B cell (primary cell): ENCODE data around the gene KLHDC8A. TPM values are rescaled to one million over a fixed set of nuclear protein-coding genes. Genes with fewer than 3 reads are reported as not detected.

ENCODE experiments used
- ATAC-seq: fragments of 200-7000 bp; cut with Tn5 transposase; one replicate; pipeline ENCODE4 v1.10.0; 2021; ENCODE audit warnings: low read depth, mild to moderate bottlenecking, moderate number of reproducible peaks, moderate library complexity
- CTCF ChIA-PET: fragments of 350-600 bp; sonication (Branson Sonifier 250); formaldehyde crosslinking; loops from one replicate; lab custom pipeline; 2021; ENCODE audit warnings: antibody characterized with exemption, inconsistent platforms; lab: Charles Lee
- POLR2A ChIA-PET: fragments of 350-600 bp; sonication (Branson Sonifier 250); formaldehyde crosslinking; loops from one replicate; lab custom pipeline; 2021; ENCODE audit warnings: antibody characterized with exemption; lab: Charles Lee
- DNase-seq: peaks from one replicate; pipeline ENCODE4 v3.0.0; 2013
- H2AFZ ChIP-seq: 2 replicates; pipeline ENCODE4 v1.6.1; 2012; ENCODE audit warnings: mild to moderate bottlenecking, low read depth, low read length; ENCODE audit not compliant: insufficient read depth, poor library complexity, severe bottlenecking
- H3K27ac ChIP-seq, 2 donors: 1 replicate in 1 of 2; 2 replicates in 1 of 2; pipeline ENCODE4 v1.5.1; 2012 to 2013; ENCODE audit warnings: low read length in 2 of 2, mild to moderate bottlenecking in 2 of 2, moderate library complexity in 1 of 2
- H3K27me3 ChIP-seq, 4 experiments: fragments of 200-600 bp in 1 of 4; sonication (generic) in 1 of 4; replicated peaks in 1 of 4; 1 replicate in 2 of 4; 2 replicates in 2 of 4; pipeline versions ENCODE4 v1.6.1 to v1.7.0; 2013 to 2016; ENCODE audit warnings: low read length in 3 of 4, mild to moderate bottlenecking in 2 of 4, mixed read lengths in 1 of 4, moderate library complexity in 1 of 4; ENCODE audit not compliant: insufficient read depth in 4 of 4, control insufficient read depth in 3 of 4; ENCODE audit errors: control extremely low read depth in 1 of 4
- H3K36me3 ChIP-seq, 2 experiments: replicated peaks in 1 of 2; 1 replicate in 1 of 2; 2 replicates in 1 of 2; pipeline versions ENCODE4 v1.6.1 to v1.7.1; 2013; ENCODE audit warnings: low read length in 1 of 2; ENCODE audit not compliant: insufficient read depth in 2 of 2, control insufficient read depth in 1 of 2; ENCODE audit errors: control extremely low read depth in 1 of 2, extremely low read depth in 1 of 2
- H3K4me1 ChIP-seq, 2 donors: fragments of 200-600 bp in 1 of 2; sonication (generic) in 1 of 2; 1 replicate in 1 of 2; 2 replicates in 1 of 2; pipeline versions ENCODE4 v1.5.1 to v1.6.1; 2013 to 2017; ENCODE audit warnings: low read length in 2 of 2; ENCODE audit not compliant: control insufficient read depth in 2 of 2, insufficient read depth in 2 of 2
- H3K4me2 ChIP-seq: replicated peaks from 2 replicates; pipeline ENCODE3; 2012; ENCODE audit warnings: mild to moderate bottlenecking, low read depth, low read length; ENCODE audit not compliant: poor library complexity, severe bottlenecking
- H3K4me3 ChIP-seq, 5 experiments: fragments of 200-600 bp in 1 of 5; sonication (generic) in 1 of 5; 1 replicate in 3 of 5; 2 replicates in 2 of 5; pipeline versions ENCODE4 v1.5.1 to v1.7.0; 2011 to 2016; ENCODE audit warnings: low read length in 4 of 5, mild to moderate bottlenecking in 4 of 5, low read depth in 2 of 5, control low read depth in 1 of 5, moderate library complexity in 1 of 5; ENCODE audit not compliant: insufficient read depth in 1 of 5; ENCODE audit errors: control extremely low read depth in 1 of 5, extremely low read depth in 1 of 5
- H3K79me2 ChIP-seq: fragments of 200-600 bp; sonication (generic); one replicate; pipeline ENCODE4 v1.6.0; 2016; ENCODE audit warnings: low read length; ENCODE audit not compliant: control insufficient read depth, insufficient read depth
- H3K9ac ChIP-seq: fragments of 200-600 bp; sonication (generic); 2 replicates; pipeline ENCODE4 v1.6.1; 2017; ENCODE audit warnings: mild to moderate bottlenecking, low read length, moderate library complexity
- H3K9me3 ChIP-seq, 3 donors: one replicate each; pipeline versions ENCODE4 v1.6.1 to v1.7.1; 2013; ENCODE audit warnings: low read length in 2 of 3; ENCODE audit not compliant: control insufficient read depth in 2 of 3, insufficient read depth in 1 of 3; ENCODE audit errors: control extremely low read depth in 1 of 3
- H4K20me1 ChIP-seq: 2 replicates; pipeline ENCODE4 v1.6.0; 2012; ENCODE audit warnings: mild to moderate bottlenecking, low read length; ENCODE audit not compliant: insufficient read depth, control insufficient read depth, poor library complexity, severe bottlenecking
- H3K27ac Mint-ChIP-seq: one replicate; pipeline ENCODE4 v1.8.0; 2021; ENCODE audit warnings: mixed read lengths
- H3K27me3 Mint-ChIP-seq: one replicate; pipeline ENCODE4 v1.8.0; 2021; ENCODE audit warnings: mixed read lengths
- H3K4me1 Mint-ChIP-seq: one replicate; pipeline ENCODE4 v1.8.0; 2021; ENCODE audit warnings: mixed read lengths
- H3K4me3 Mint-ChIP-seq: one replicate; pipeline ENCODE4 v1.8.0; 2021; ENCODE audit warnings: mixed read lengths
- H3K9me3 Mint-ChIP-seq: one replicate; pipeline ENCODE4 v1.8.0; 2022; ENCODE audit warnings: mixed read lengths; ENCODE audit not compliant: insufficient read depth
- EZH2 ChIP-seq: IDR thresholded peaks from 2 replicates; pipeline ENCODE4 v1.6.1; 2012; ENCODE audit warnings: borderline replicate concordance, low read depth, mild to moderate bottlenecking, moderate library complexity, low read length; ENCODE audit not compliant: insufficient read depth, poor library complexity, severe bottlenecking
- WGBS: methylation state at CpG from one replicate; pipeline ENCODE4 v1.1.5; 2013; ENCODE audit warnings: missing lambda C conversion rate; ENCODE audit not compliant: insufficient coverage; 5-methylcytosine and 5-hydroxymethylcytosine counted together
- intact Hi-C: fragments of 100-400 bp; cut with micrococcal nuclease; formaldehyde crosslinking; loops from one replicate; pipeline ENCODE4 v1.10.0; 2022
- polyA plus RNA-seq: library from polyadenylated mRNA; depleted of rRNA; stranded (reverse); fragments of >200 nt; gene quantifications from 2 replicates; pipeline ENCODE4 v1.2.3, GENCODE V29; 2012
- total RNA-seq, 2 donors: library from RNA; stranded (reverse); fragments of 120-200 nt in 1 of 2; gene quantifications; 1 replicate in 1 of 2; 2 replicates in 1 of 2; pipeline versions ENCODE4 v1.2.3 to v1.2.4, GENCODE V29; 2013 to 2022
- TF ChIP-seq, protein P1 (sequence below): fragments of 200-600 bp; IDR thresholded peaks from one replicate; pipeline ENCODE4 v1.8.0; 2022; ENCODE audit warnings: antibody characterized with exemption, mild to moderate bottlenecking

Gene KLHDC8A
- total and polyA plus RNA-seq, 2 donors (not counting 1 experiment from before 2014, with no cell fraction given) = 0.39 to 0.60 TPM

DNA sequence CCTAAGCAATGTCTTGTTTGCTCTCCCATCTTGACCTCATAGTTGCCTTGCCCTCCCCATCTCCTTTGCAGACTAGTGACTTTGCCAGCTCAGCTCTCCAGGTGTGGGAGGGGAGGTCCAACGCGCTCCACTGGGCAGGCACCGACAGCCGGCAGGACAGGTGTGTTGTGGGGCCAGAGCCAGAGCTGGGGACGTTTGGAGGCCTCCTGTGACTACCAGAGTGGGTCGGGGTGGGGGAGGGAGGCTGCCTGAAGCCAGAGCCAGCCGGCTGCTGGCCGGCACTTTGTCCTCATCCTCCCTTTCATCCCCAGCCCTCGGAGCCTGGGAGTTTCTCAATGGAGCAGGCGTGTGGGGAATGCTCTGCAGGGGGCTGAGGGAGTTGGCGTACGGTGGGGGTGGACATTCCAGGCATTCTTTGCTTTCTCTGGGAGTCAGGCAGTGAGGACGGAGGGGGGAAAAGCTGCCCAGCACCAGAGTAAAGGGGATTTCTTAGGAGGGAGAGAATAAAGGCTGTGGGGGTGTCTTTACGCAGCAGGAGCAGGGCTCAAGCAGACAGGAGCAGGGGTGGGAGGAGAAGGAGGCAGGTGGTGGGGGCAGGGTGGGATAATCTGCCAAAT lies 55.4 kb downstream of the KLHDC8A start:
- peak; percentile 70 for ATAC-seq
- POLR2A ChIA-PET = interaction anchor here (0.6 to 4.9 kb wide), 9 partner anchors 10 to 26 kb away, joined by 3 to 55 read pairs (median 8); no protein-coding TSS in a partner anchor

More for the DNA sequence above, 55.4 kb downstream of the KLHDC8A start:
- H2AFZ ChIP-seq = no peak overlapping the region
- Mint-ChIP-seq H3K4me1 (peaks cover 62% of the 10 kb centered on the region), H3K9me3 (no peaks in the 10 kb centered on the region), H3K4me3 (peak overlapping the region; percentile 55), H3K27me3 (no peaks in the 10 kb centered on the region), H3K27ac (peak overlapping the region; percentile 86)
- TF ChIP-seq EZH2 = no peak
- TF ChIP-seq, protein P1, sequence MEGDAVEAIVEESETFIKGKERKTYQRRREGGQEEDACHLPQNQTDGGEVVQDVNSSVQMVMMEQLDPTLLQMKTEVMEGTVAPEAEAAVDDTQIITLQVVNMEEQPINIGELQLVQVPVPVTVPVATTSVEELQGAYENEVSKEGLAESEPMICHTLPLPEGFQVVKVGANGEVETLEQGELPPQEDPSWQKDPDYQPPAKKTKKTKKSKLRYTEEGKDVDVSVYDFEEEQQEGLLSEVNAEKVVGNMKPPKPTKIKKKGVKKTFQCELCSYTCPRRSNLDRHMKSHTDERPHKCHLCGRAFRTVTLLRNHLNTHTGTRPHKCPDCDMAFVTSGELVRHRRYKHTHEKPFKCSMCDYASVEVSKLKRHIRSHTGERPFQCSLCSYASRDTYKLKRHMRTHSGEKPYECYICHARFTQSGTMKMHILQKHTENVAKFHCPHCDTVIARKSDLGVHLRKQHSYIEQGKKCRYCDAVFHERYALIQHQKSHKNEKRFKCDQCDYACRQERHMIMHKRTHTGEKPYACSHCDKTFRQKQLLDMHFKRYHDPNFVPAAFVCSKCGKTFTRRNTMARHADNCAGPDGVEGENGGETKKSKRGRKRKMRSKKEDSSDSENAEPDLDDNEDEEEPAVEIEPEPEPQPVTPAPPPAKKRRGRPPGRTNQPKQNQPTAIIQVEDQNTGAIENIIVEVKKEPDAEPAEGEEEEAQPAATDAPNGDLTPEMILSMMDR = no peak
- H3K4me3 ChIP-seq = no peak overlapping the region
- 59% methylated on average over 10 of the region's 14 CpGs for WGBS
- H3K27me3 ChIP-seq = no peaks in the 10 kb centered on the region
- H3K27ac ChIP-seq = peak overlapping the region; percentile 28 to 75
- intact Hi-C loops = loop anchor here (1.0 kb wide), 1 partner anchor 13 kb away; no protein-coding TSS in a partner anchor
- peaks cover 31 to 52% of the 10 kb centered on the region in 2 donors for H3K4me1 ChIP-seq
- H3K36me3 ChIP-seq = peaks cover 0 to 47% of the 10 kb centered on the region in 2 experiments
- H3K79me2 ChIP-seq = peaks cover 30% of the 10 kb centered on the region
- no peak overlapping the region for H3K9ac ChIP-seq
- H3K9me3 ChIP-seq = no peaks in the 10 kb centered on the region
- CTCF ChIA-PET = interaction anchor here (0.6 to 56.6 kb wide), 9 partner anchors 9 to 223 kb away, joined by 3 to 2421 read pairs (median 3); partner anchors contain the start of gene NUAK2
- H4K20me1 ChIP-seq = peaks cover 54% of the 10 kb centered on the region
- peak; percentile 61 for DNase-seq
- H3K4me2 ChIP-seq = peak overlapping the region; percentile 44
